Esophagus squamous epithelium (tissue), 5 donors: ENCODE measurements around the gene MS4A14. TPM values are rescaled to one million over a fixed set of nuclear protein-coding genes. Genes with fewer than 3 reads are reported as not detected.
A peak's percentile ranks its signal among the peaks of the same experiment; 100 is the strongest.

Experiments
- DNase-seq: peaks from one replicate; lab custom pipeline; 2025; lab: John Stamatoyannopoulos, UW
- H3K27ac ChIP-seq, 4 donors: fragments of 200-600 bp; sonication (generic); one replicate each; pipeline ENCODE4 v1.5.1; 2016 to 2019; ENCODE audit warnings: mild to moderate bottlenecking in 1 of 4
- H3K27me3 ChIP-seq, 4 donors: fragments of 200-600 bp; sonication (generic); 1 replicate in 3 of 4; 2 replicates in 1 of 4; pipeline versions ENCODE4 v1.5.1 to v1.6.0; 2017 to 2021; ENCODE audit warnings: antibody characterized with exemption in 1 of 4
- H3K36me3 ChIP-seq, 3 donors: fragments of 200-600 bp; sonication (generic); one replicate each; pipeline ENCODE4 v1.5.1; 2016 to 2019
- H3K4me1 ChIP-seq, 3 donors: fragments of 200-600 bp; sonication (generic); one replicate each; pipeline ENCODE4 v1.5.1; 2017 to 2019
- H3K4me3 ChIP-seq, 4 donors: fragments of 200-600 bp; sonication (generic); 1 replicate in 3 of 4; 2 replicates in 1 of 4; pipeline ENCODE4 v1.5.1; 2016 to 2019; ENCODE audit warnings: mild to moderate bottlenecking in 2 of 4, moderate library complexity in 1 of 4
- H3K9me3 ChIP-seq, 3 donors: fragments of 200-600 bp; sonication (generic); one replicate each; pipeline ENCODE4 v1.5.1; 2016 to 2019
- POLR2A ChIP-seq, 4 donors: fragments of 450-650 bp; IDR thresholded peaks; one replicate each; pipeline ENCODE4 v1.6.1; 2017; ENCODE audit warnings: antibody characterized with exemption in 4 of 4, mild to moderate bottlenecking in 4 of 4, moderate library complexity in 3 of 4
- WGBS, 2 donors: methylation state at CpG; one replicate each; pipeline ENCODE4 v1.1.5; 2018; 5-methylcytosine and 5-hydroxymethylcytosine counted together
- intact Hi-C: fragments of 100-400 bp; cut with DNase I; formaldehyde crosslinking; loops from one replicate; pipeline ENCODE4 v1.15.0; 2022
- total RNA-seq, 4 donors: library from RNA; depleted of rRNA; stranded (reverse); fragments of >200 nt; gene quantifications; one replicate each; pipeline ENCODE4 v1.1.0, GENCODE V29; 2016
- TF ChIP-seq, protein P1 (sequence below), 6 experiments: fragments of 450-650 bp in 4 of 6; fragments of 200-600 bp in 2 of 6; sonication (generic) in 2 of 6; IDR thresholded peaks; one replicate each; pipeline ENCODE4 v1.5.1; 2016 to 2019; ENCODE audit warnings: antibody characterized with exemption in 6 of 6, mild to moderate bottlenecking in 4 of 6, moderate library complexity in 4 of 6
- donor health status: DM: yes; HTN: yes; CAD: no.

The MS4A14 gene
- total RNA-seq, 4 donors from 2014 or later = 0.15 to 0.95 (median 0.42) TPM

DNA sequence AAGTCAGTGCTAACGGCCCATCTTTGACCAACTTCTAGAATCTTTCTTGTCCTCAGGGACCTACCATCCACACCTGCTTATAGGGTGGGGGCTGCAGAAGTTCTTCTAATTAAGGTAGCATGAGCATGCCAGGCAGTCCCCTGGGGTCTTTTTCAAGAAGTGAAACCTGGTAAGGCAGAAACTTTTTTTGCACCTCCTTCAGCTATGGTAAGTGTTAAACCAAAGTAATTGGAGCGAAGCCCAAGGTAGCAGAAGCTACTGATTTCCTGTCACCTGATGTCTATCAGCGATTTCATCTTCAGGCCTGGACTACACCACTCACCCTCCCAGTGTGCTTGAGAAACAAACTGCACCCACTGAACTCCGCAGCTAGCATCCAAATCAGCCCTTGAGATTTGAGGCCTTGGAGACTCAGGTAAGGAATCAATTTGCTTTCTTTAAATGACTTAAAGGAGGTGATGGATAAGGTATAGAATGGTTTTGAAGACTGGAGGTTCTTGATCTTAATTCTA, 59.3 kb downstream of the MS4A14 start, which contains the start of gene MS4A1:
MS4A1 (plus strand) TSS at position 317 of the 512 bp plus-strand sequence. CDS start 6,528 bp downstream, outside the sequence.
- Histone ChIP-seq H3K27ac (no peak within 1 kb of the TSS), H3K27me3 (no peaks in the 10 kb centered on the region), H3K36me3 (no peaks in the 10 kb centered on the region), H3K9me3 (no peaks in the 10 kb centered on the region), H3K4me3 (no peak within 1 kb of the TSS), H3K4me1 (no peaks in the 10 kb centered on the region)
- TF ChIP-seq, protein P1, sequence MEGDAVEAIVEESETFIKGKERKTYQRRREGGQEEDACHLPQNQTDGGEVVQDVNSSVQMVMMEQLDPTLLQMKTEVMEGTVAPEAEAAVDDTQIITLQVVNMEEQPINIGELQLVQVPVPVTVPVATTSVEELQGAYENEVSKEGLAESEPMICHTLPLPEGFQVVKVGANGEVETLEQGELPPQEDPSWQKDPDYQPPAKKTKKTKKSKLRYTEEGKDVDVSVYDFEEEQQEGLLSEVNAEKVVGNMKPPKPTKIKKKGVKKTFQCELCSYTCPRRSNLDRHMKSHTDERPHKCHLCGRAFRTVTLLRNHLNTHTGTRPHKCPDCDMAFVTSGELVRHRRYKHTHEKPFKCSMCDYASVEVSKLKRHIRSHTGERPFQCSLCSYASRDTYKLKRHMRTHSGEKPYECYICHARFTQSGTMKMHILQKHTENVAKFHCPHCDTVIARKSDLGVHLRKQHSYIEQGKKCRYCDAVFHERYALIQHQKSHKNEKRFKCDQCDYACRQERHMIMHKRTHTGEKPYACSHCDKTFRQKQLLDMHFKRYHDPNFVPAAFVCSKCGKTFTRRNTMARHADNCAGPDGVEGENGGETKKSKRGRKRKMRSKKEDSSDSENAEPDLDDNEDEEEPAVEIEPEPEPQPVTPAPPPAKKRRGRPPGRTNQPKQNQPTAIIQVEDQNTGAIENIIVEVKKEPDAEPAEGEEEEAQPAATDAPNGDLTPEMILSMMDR (IDR thresholded peaks at IDR 0.05) = no peak
- TF ChIP-seq POLR2A (IDR thresholded peaks at IDR 0.05) = peak in 1 of 4 donors; percentile 36
- no peak for DNase-seq
- intact Hi-C loops = no loop called here
- 57 to 67% methylated on average over 3 to 4 of the region's 4 CpGs for WGBS, 2 donors

DNA sequence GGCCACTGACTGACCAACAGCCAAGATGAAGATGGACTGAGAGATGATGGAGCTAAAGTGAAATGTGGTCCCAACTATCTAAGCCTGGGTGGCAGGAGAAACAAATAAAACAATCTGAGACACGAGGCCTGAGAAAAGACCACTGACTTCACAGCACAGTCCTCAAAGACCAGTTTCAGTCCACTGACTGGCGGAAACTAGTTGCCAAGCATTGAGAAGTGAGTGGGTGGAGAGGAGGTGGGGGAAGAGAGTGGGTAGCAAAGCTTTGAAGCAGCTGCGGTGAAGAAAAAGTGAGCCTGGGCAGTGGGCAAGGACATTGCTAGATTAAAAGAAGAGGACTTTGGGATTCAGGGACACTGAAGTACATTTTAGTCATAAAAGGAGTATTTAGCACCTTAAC, 61.3 kb downstream of the MS4A14 start:
- H3K9me3 ChIP-seq = no peaks in the 10 kb centered on the region
- TF ChIP-seq, protein P1 (IDR thresholded peaks at IDR 0.05) = no peak
- TF ChIP-seq POLR2A (IDR thresholded peaks at IDR 0.05) = no peak
- DNase-seq = no peak
- no peak overlapping the region for H3K27ac ChIP-seq
- H3K36me3 ChIP-seq = no peaks in the 10 kb centered on the region
- no peaks in the 10 kb centered on the region for H3K4me1 ChIP-seq
- no peaks in the 10 kb centered on the region for H3K27me3 ChIP-seq
- intact Hi-C loops = no loop called here
- no peak overlapping the region for H3K4me3 ChIP-seq
- WGBS, 2 donors = 61 to 68% methylated on average over 3 of the region's 3 CpGs

DNA sequence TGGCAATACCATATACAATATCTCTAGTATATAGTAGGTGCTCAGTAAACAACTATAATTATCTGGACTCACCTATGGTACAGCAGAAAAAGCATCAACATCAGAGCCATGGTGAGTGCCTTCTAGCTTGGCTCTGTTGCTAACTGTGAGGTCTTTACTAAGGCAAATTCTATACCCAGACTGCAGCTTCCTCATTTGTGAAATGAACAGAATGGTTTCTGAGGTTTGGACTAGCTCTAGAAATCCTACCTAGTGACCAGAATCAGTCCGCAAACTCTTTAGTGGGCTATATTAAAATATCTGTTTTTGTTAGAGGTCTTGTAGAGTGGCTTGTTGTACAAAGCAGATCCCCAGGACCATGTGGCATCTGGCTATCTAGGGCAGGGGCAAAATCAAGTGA, 63.1 kb downstream of the MS4A14 start:
- TF ChIP-seq, protein P1 (IDR thresholded peaks at IDR 0.05) = no peak
- TF ChIP-seq POLR2A (IDR thresholded peaks at IDR 0.05) = no peak
- intact Hi-C loops = no loop called here
- WGBS, 2 donors = 82 to 88% methylated on average over 1 of the region's 1 CpG
- no peaks in the 10 kb centered on the region for H3K36me3 ChIP-seq
- H3K27me3 ChIP-seq = no peaks in the 10 kb centered on the region
- no peak overlapping the region for H3K4me3 ChIP-seq
- no peaks in the 10 kb centered on the region for H3K4me1 ChIP-seq
- H3K27ac ChIP-seq = no peak overlapping the region
- DNase-seq = no peak
- H3K9me3 ChIP-seq = no peaks in the 10 kb centered on the region

Other genes with a start within 250 kb of the MS4A14 start
- gene MS4A6A, start 213.4 kb upstream of the MS4A14 start, total RNA-seq = 10 to 100 TPM in 2 of 4 donors, 1 to 10 TPM in 2; 2.7 to 87.7 (median 23.7) TPM
- 1 to 10 TPM in 1 of 4 donors, under 1 TPM in 2, not detected in 1; 0.32 to 4.2 (median 0.88) TPM for gene MS4A4E, start 153.3 kb upstream of the MS4A14 start, total RNA-seq
- 10 to 100 TPM in 2 of 4 donors, 1 to 10 TPM in 1, under 1 TPM in 1; 0.42 to 32.0 (median 8.3) TPM for gene MS4A4A, start 115.8 kb upstream of the MS4A14 start, total RNA-seq
- not detected for gene MS4A6E, start 69.2 kb upstream of the MS4A14 start, total RNA-seq
- 10 to 100 TPM in 2 of 4 donors, 1 to 10 TPM in 2; 3.8 to 23.5 (median 10.3) TPM for gene MS4A7, start 17.9 kb upstream of the MS4A14 start, total RNA-seq
- gene MS4A5, start 33.1 kb downstream of the MS4A14 start, total RNA-seq = not detected
- gene MS4A1, start 59.4 kb downstream of the MS4A14 start, total RNA-seq = 1 to 10 TPM in 1 of 4 donors, under 1 TPM in 1, not detected in 2; 0.38 to 1.2 TPM
- not detected for gene MS4A12, start 96.3 kb downstream of the MS4A14 start, total RNA-seq
- not detected for gene MS4A13, start 118.9 kb downstream of the MS4A14 start, total RNA-seq